Measurements from ENCODE around the gene CRYAA. TPM values are rescaled to one million over a fixed set of nuclear protein-coding genes. Genes with fewer than 3 reads are reported as not detected.
"Not testable (repeated sequence)": the region's sequence is repeated elsewhere in the genome, so short reads cannot be mapped to it uniquely, and the experiment has no call there.

Gene CRYAA
- total and polyA plus RNA-seq, 2 donors (not counting 3 experiments of a cell fraction or from before 2014, with no cell fraction given), result not detected

GRCh38 chr21:43172812-43173211, 4.0 kb downstream of the CRYAA start:
- H4K20me1 ChIP-seq (replicated peaks; ENCODE audit: control insufficient read depth, extremely low read depth, insufficient read depth, low read length); intact Hi-C loops (cut with micrococcal nuclease); DNase-seq (ENCODE audit: low read depth, low spot score); H2AFZ ChIP-seq (ENCODE audit: low read depth, low read length); H3K9me3 ChIP-seq (replicated peaks; ENCODE audit: control insufficient read depth, insufficient read depth, low read length); H3K4me1 ChIP-seq (ENCODE audit: control insufficient read depth, extremely low read depth, insufficient read depth, low read length); BruUV-seq (replicated peaks); H3K4me2 ChIP-seq (ENCODE audit: insufficient read depth, low read length); CTCF ChIA-PET; FAIRE-seq; H3K27me3 ChIP-seq (ENCODE audit: control insufficient read depth in 2 of 2, insufficient read depth in 2 of 2, low read length in 2 of 2); H3K9me1 ChIP-seq (replicated peaks; ENCODE audit: control insufficient read depth, extremely low read depth, insufficient read depth, low read length); H3K27ac ChIP-seq (ENCODE audit: insufficient read depth, low read depth, low read length); H3K79me2 ChIP-seq (ENCODE audit: control insufficient read depth, insufficient read depth, low read length); POLR2A ChIA-PET; H3K36me3 ChIP-seq (ENCODE audit: control insufficient read depth in 2 of 2, extremely low read depth in 1 of 2, insufficient read depth in 2 of 2, low read length in 2 of 2); H3K9ac ChIP-seq (replicated peaks; ENCODE audit: extremely low read depth, insufficient read depth, low read length); dilution Hi-C loops (cut with MboI; ENCODE audit: extremely low pct_ligation_motif_present, low sequenced_read_pairs); H3K4me3 ChIP-seq (replicated peaks in 1 of 3; ENCODE audit: insufficient read depth in 1 of 3, low read depth in 1 of 3, low read length in 3 of 3): not testable (repeated sequence)

GRCh38 chr21:43173438-43173837, 4.6 kb downstream of the CRYAA start:
- H3K9me3 ChIP-seq (replicated peaks; ENCODE audit: control insufficient read depth, insufficient read depth, low read length); H3K9me1 ChIP-seq (replicated peaks; ENCODE audit: control insufficient read depth, extremely low read depth, insufficient read depth, low read length); H3K36me3 ChIP-seq (ENCODE audit: control insufficient read depth in 2 of 2, extremely low read depth in 1 of 2, insufficient read depth in 2 of 2, low read length in 2 of 2); H3K4me3 ChIP-seq (replicated peaks in 1 of 3; ENCODE audit: insufficient read depth in 1 of 3, low read depth in 1 of 3, low read length in 3 of 3); POLR2A ChIA-PET; H3K79me2 ChIP-seq (ENCODE audit: control insufficient read depth, insufficient read depth, low read length); H3K27ac ChIP-seq (ENCODE audit: insufficient read depth, low read depth, low read length); DNase-seq (ENCODE audit: low read depth, low spot score); CTCF ChIA-PET; H3K4me1 ChIP-seq (ENCODE audit: control insufficient read depth, extremely low read depth, insufficient read depth, low read length); H3K27me3 ChIP-seq (ENCODE audit: control insufficient read depth in 2 of 2, insufficient read depth in 2 of 2, low read length in 2 of 2); dilution Hi-C loops (cut with MboI; ENCODE audit: extremely low pct_ligation_motif_present, low sequenced_read_pairs); BruUV-seq (replicated peaks); H3K9ac ChIP-seq (replicated peaks; ENCODE audit: extremely low read depth, insufficient read depth, low read length); H4K20me1 ChIP-seq (replicated peaks; ENCODE audit: control insufficient read depth, extremely low read depth, insufficient read depth, low read length); intact Hi-C loops (cut with micrococcal nuclease); H2AFZ ChIP-seq (ENCODE audit: low read depth, low read length); H3K4me2 ChIP-seq (ENCODE audit: insufficient read depth, low read length): not testable (repeated sequence)
- peak; percentile 54 for FAIRE-seq

- intact Hi-C loops (cut with micrococcal nuclease); DNase-seq (ENCODE audit: low read depth, low spot score); H3K27ac ChIP-seq (ENCODE audit: insufficient read depth, low read depth, low read length); H3K9ac ChIP-seq (replicated peaks; ENCODE audit: extremely low read depth, insufficient read depth, low read length); CTCF ChIA-PET; H3K9me3 ChIP-seq (replicated peaks; ENCODE audit: control insufficient read depth, insufficient read depth, low read length); H3K27me3 ChIP-seq (ENCODE audit: control insufficient read depth in 2 of 2, insufficient read depth in 2 of 2, low read length in 2 of 2); POLR2A ChIA-PET; H4K20me1 ChIP-seq (replicated peaks; ENCODE audit: control insufficient read depth, extremely low read depth, insufficient read depth, low read length); H3K79me2 ChIP-seq (ENCODE audit: control insufficient read depth, insufficient read depth, low read length); H3K36me3 ChIP-seq (ENCODE audit: control insufficient read depth in 2 of 2, extremely low read depth in 1 of 2, insufficient read depth in 2 of 2, low read length in 2 of 2); H3K4me2 ChIP-seq (ENCODE audit: insufficient read depth, low read length); H2AFZ ChIP-seq (ENCODE audit: low read depth, low read length); H3K4me3 ChIP-seq (replicated peaks in 1 of 3; ENCODE audit: insufficient read depth in 1 of 3, low read depth in 1 of 3, low read length in 3 of 3); H3K4me1 ChIP-seq (ENCODE audit: control insufficient read depth, extremely low read depth, insufficient read depth, low read length); H3K9me1 ChIP-seq (replicated peaks; ENCODE audit: control insufficient read depth, extremely low read depth, insufficient read depth, low read length); BruUV-seq (replicated peaks); dilution Hi-C loops (cut with MboI; ENCODE audit: extremely low pct_ligation_motif_present, low sequenced_read_pairs); FAIRE-seq: not testable (repeated sequence)
Observed at GRCh38 chr21:43173930-43174329, 5.1 kb downstream of the CRYAA start.

- FAIRE-seq; intact Hi-C loops (cut with micrococcal nuclease); DNase-seq (ENCODE audit: low read depth, low spot score); CTCF ChIA-PET; BruUV-seq (replicated peaks); H3K9ac ChIP-seq (replicated peaks; ENCODE audit: extremely low read depth, insufficient read depth, low read length); H3K27ac ChIP-seq (ENCODE audit: insufficient read depth, low read depth, low read length); H3K27me3 ChIP-seq (ENCODE audit: control insufficient read depth in 2 of 2, insufficient read depth in 2 of 2, low read length in 2 of 2); H4K20me1 ChIP-seq (replicated peaks; ENCODE audit: control insufficient read depth, extremely low read depth, insufficient read depth, low read length); dilution Hi-C loops (cut with MboI; ENCODE audit: extremely low pct_ligation_motif_present, low sequenced_read_pairs); H3K9me1 ChIP-seq (replicated peaks; ENCODE audit: control insufficient read depth, extremely low read depth, insufficient read depth, low read length); H3K4me2 ChIP-seq (ENCODE audit: insufficient read depth, low read length); H3K36me3 ChIP-seq (ENCODE audit: control insufficient read depth in 2 of 2, extremely low read depth in 1 of 2, insufficient read depth in 2 of 2, low read length in 2 of 2); POLR2A ChIA-PET; H3K79me2 ChIP-seq (ENCODE audit: control insufficient read depth, insufficient read depth, low read length); H2AFZ ChIP-seq (ENCODE audit: low read depth, low read length); H3K4me3 ChIP-seq (replicated peaks in 1 of 3; ENCODE audit: insufficient read depth in 1 of 3, low read depth in 1 of 3, low read length in 3 of 3); H3K9me3 ChIP-seq (replicated peaks; ENCODE audit: control insufficient read depth, insufficient read depth, low read length); H3K4me1 ChIP-seq (ENCODE audit: control insufficient read depth, extremely low read depth, insufficient read depth, low read length): not testable (repeated sequence)
Observed at GRCh38 chr21:43174998-43175397, 6.2 kb downstream of the CRYAA start.

Data from endothelial cell of umbilical vein (primary cell).